Limb (tissue), 2 donors: Measurements from ENCODE around the gene CCBE1.

Experiments used
- DNase-seq, 2 donors: peaks; one replicate each; pipeline ENCODE4 v3.0.0-alpha.2; 2016; ENCODE audit errors: extremely low spot score in 2 of 2

Gene CCBE1

GRCh38 chr18:59570796-59571195 lies 126.4 kb downstream of the CCBE1 start:
- DNase-seq = no peak

GRCh38 chr18:59570101-59570775 lies 127.0 kb downstream of the CCBE1 start:
- DNase-seq = no peak

- DNase-seq = no peak
Measured at GRCh38 chr18:59569390-59569791, 127.8 kb downstream of the CCBE1 start.

- no peak for DNase-seq
Measured at GRCh38 chr18:59567431-59567830, 129.8 kb downstream of the CCBE1 start.

- DNase-seq = no peak
Measured at GRCh38 chr18:59566533-59566971, 130.7 kb downstream of the CCBE1 start.

GRCh38 chr18:59565957-59566356 lies 131.3 kb downstream of the CCBE1 start:
- DNase-seq = no peak

- DNase-seq = no peak
Measured at GRCh38 chr18:59564561-59564960, 132.7 kb downstream of the CCBE1 start.

GRCh38 chr18:59563176-59563785 lies 133.9 kb downstream of the CCBE1 start:
- no peak for DNase-seq

GRCh38 chr18:59562751-59563150 lies 134.5 kb downstream of the CCBE1 start:
- DNase-seq = no peak

- DNase-seq = no peak
Measured at GRCh38 chr18:59561612-59562011, 135.6 kb downstream of the CCBE1 start.

- no peak for DNase-seq
Measured at GRCh38 chr18:59560556-59560955, 136.7 kb downstream of the CCBE1 start.

- DNase-seq = no peak
Measured at GRCh38 chr18:59559528-59559927, 137.7 kb downstream of the CCBE1 start.

GRCh38 chr18:59555995-59556659 lies 141.1 kb downstream of the CCBE1 start:
- DNase-seq = no peak

- no peak for DNase-seq
Measured at GRCh38 chr18:59554796-59555335, 142.4 kb downstream of the CCBE1 start.

- no peak for DNase-seq
Measured at GRCh38 chr18:59553273-59553870, 143.9 kb downstream of the CCBE1 start.

- DNase-seq = no peak
Measured at GRCh38 chr18:59551902-59552635, 145.2 kb downstream of the CCBE1 start.

GRCh38 chr18:59550174-59550516 lies 147.1 kb downstream of the CCBE1 start:
- no peak for DNase-seq

GRCh38 chr18:59549503-59550173 lies 147.6 kb downstream of the CCBE1 start:
- no peak for DNase-seq

- no peak for DNase-seq
Measured at GRCh38 chr18:59547581-59548182, 149.5 kb downstream of the CCBE1 start.

GRCh38 chr18:59546188-59546587 lies 151.0 kb downstream of the CCBE1 start:
- no peak for DNase-seq

- no peak for DNase-seq
Measured at GRCh38 chr18:59540780-59541179, 156.4 kb downstream of the CCBE1 start.
